ENCODE results near the gene USP44. TPM values are rescaled to one million over a fixed set of nuclear protein-coding genes. Genes with fewer than 3 reads are reported as not detected.

USP44 gene
- total RNA-seq, 1 experiment from 2014 or later, result not detected

Other genes starting within 250 kb of the USP44 start
- 103 and 149 TPM in 2 replicates for gene METAP2, start 77.3 kb downstream of the USP44 start, total RNA-seq (2014; rRNA removed; shearing (Covaris generic))
- 9.9 and 14.1 TPM in 2 replicates for gene NTN4, start 239.3 kb upstream of the USP44 start, total RNA-seq (2014; rRNA removed; shearing (Covaris generic))

Measured in A172 (cell line).